Measurements from ENCODE around the gene ACSL5. TPM values are rescaled to one million over a fixed set of nuclear protein-coding genes. Genes with fewer than 3 reads are reported as not detected.
"Not testable (repeated sequence)": the region's sequence is repeated elsewhere in the genome, so short reads cannot be mapped to it uniquely, and the experiment has no call there.

ACSL5 gene
- total and polyA plus RNA-seq, 4 donors, result 3.7 to 7.1 (median 5.3) TPM

DNA sequence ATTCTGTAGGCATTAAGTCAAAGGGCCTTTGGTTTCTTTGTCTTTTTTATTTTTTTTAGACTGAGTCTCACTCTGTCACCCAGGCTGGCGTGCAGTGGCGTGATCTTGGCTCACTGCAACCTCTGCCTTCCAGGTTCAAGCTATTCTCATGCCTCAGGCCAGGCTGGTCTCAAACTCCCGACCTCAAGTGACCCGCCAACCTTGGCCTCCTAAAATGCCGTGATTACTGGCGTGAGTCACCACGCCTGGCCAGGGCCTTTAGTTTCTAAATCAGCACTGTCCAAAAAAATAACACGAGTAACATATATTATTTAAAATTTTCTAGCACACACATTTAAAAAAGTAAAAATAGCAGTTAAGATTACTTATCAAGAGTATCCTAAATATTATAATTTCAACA lies 11.1 kb upstream of the ACSL5 start:
- 92% methylated on average over 5 of the region's 8 CpGs for WGBS (ENCODE audit: insufficient coverage)
- no peaks in the 10 kb centered on the region for H3K9me3 ChIP-seq (ENCODE audit: control insufficient read depth, insufficient read depth, low read length)
- H3K36me3 ChIP-seq (ENCODE audit: control insufficient read depth, insufficient read depth, low read length), result no peaks in the 10 kb centered on the region
- no peak overlapping the region for H3K27ac ChIP-seq (ENCODE audit: low read depth, low read length)
- DNase-seq (ENCODE audit: low read depth in 4 of 6, low spot score in 6 of 6), result no peak
- no peak overlapping the region for H3K4me3 ChIP-seq (ENCODE audit: low read depth, low read length)
- no peaks in the 10 kb centered on the region for H3K27me3 ChIP-seq (ENCODE audit: control insufficient read depth, insufficient read depth, low read length)
- no peaks in the 10 kb centered on the region for H3K4me1 ChIP-seq (ENCODE audit: control insufficient read depth, insufficient read depth, low read length)

- Histone ChIP-seq H3K9me3 (ENCODE audit: control insufficient read depth, insufficient read depth, low read length) (no peaks in the 10 kb centered on the region), H3K27ac (ENCODE audit: low read depth, low read length) (no peak overlapping the region), H3K27me3 (ENCODE audit: control insufficient read depth, insufficient read depth, low read length) (no peaks in the 10 kb centered on the region), H3K36me3 (ENCODE audit: control insufficient read depth, insufficient read depth, low read length) (no peaks in the 10 kb centered on the region), H3K4me1 (ENCODE audit: control insufficient read depth, insufficient read depth, low read length) (no peaks in the 10 kb centered on the region), H3K4me3 (ENCODE audit: low read depth, low read length) (no peak overlapping the region)
- WGBS (ENCODE audit: insufficient coverage), result 89% methylated on average over 20 of the region's 22 CpGs
- DNase-seq (ENCODE audit: low read depth in 4 of 6, low spot score in 6 of 6), result no peak
Measured at GRCh38 chr10:112363696-112364688, 9.9 kb upstream of the ACSL5 start.

DNA sequence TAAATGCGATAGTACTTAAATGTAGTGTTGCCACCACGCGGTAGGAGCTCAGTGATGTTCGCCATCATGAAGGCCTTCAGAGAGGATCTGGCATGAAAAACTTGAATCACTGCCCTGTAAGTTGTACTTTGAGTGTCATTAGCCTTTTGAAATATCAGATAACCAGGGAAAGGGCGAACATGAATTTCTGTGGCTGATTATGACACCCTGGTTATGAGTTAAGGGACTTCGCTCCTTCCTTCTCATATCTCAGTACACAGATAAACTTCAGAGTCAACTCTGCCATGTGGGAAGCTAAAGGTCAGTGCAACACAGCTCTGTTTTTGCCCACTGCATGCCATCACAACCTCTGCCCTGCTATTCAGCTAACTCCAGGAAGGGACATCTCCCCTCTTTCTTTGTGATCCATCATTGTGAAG lies 8.9 kb upstream of the ACSL5 start:
- no peaks in the 10 kb centered on the region for H3K9me3 ChIP-seq (ENCODE audit: control insufficient read depth, insufficient read depth, low read length)
- no peaks in the 10 kb centered on the region for H3K4me1 ChIP-seq (ENCODE audit: control insufficient read depth, insufficient read depth, low read length)
- H3K4me3 ChIP-seq (ENCODE audit: low read depth, low read length), result no peak overlapping the region
- no peaks in the 10 kb centered on the region for H3K36me3 ChIP-seq (ENCODE audit: control insufficient read depth, insufficient read depth, low read length)
- H3K27ac ChIP-seq (ENCODE audit: low read depth, low read length), result no peak overlapping the region
- H3K27me3 ChIP-seq (ENCODE audit: control insufficient read depth, insufficient read depth, low read length), result no peaks in the 10 kb centered on the region
- no peak for DNase-seq (ENCODE audit: low read depth in 4 of 6, low spot score in 6 of 6)
- 95% methylated on average over 4 of the region's 6 CpGs for WGBS (ENCODE audit: insufficient coverage)

GRCh38 chr10:112365451-112365850 lies 8.5 kb upstream of the ACSL5 start:
- Histone ChIP-seq H3K27me3 (ENCODE audit: control insufficient read depth, insufficient read depth, low read length) (no peaks in the 10 kb centered on the region), H3K4me1 (ENCODE audit: control insufficient read depth, insufficient read depth, low read length) (no peaks in the 10 kb centered on the region), H3K4me3 (ENCODE audit: low read depth, low read length) (no peak overlapping the region), H3K9me3 (ENCODE audit: control insufficient read depth, insufficient read depth, low read length) (no peaks in the 10 kb centered on the region), H3K27ac (ENCODE audit: low read depth, low read length) (no peak overlapping the region), H3K36me3 (ENCODE audit: control insufficient read depth, insufficient read depth, low read length) (no peaks in the 10 kb centered on the region)
- DNase-seq (ENCODE audit: low read depth in 4 of 6, low spot score in 6 of 6), result no peak
- no CpG with 5 or more reads among the region's 6 CpGs for WGBS (ENCODE audit: insufficient coverage)

GRCh38 chr10:112366992-112367391 lies 6.9 kb upstream of the ACSL5 start:
- no peak overlapping the region for H3K4me3 ChIP-seq (ENCODE audit: low read depth, low read length)
- no peaks in the 10 kb centered on the region for H3K36me3 ChIP-seq (ENCODE audit: control insufficient read depth, insufficient read depth, low read length)
- no peaks in the 10 kb centered on the region for H3K27me3 ChIP-seq (ENCODE audit: control insufficient read depth, insufficient read depth, low read length)
- H3K9me3 ChIP-seq (ENCODE audit: control insufficient read depth, insufficient read depth, low read length), result no peaks in the 10 kb centered on the region
- WGBS (ENCODE audit: insufficient coverage), result 88% methylated on average over 2 of the region's 3 CpGs
- DNase-seq (ENCODE audit: low read depth in 4 of 6, low spot score in 6 of 6), result no peak
- no peak overlapping the region for H3K27ac ChIP-seq (ENCODE audit: low read depth, low read length)
- H3K4me1 ChIP-seq (ENCODE audit: control insufficient read depth, insufficient read depth, low read length), result no peaks in the 10 kb centered on the region

GRCh38 chr10:112367516-112367915 lies 6.4 kb upstream of the ACSL5 start:
- H3K27me3 ChIP-seq (ENCODE audit: control insufficient read depth, insufficient read depth, low read length), result no peaks in the 10 kb centered on the region
- no peak overlapping the region for H3K4me3 ChIP-seq (ENCODE audit: low read depth, low read length)
- no peaks in the 10 kb centered on the region for H3K9me3 ChIP-seq (ENCODE audit: control insufficient read depth, insufficient read depth, low read length)
- H3K27ac ChIP-seq (ENCODE audit: low read depth, low read length), result no peak overlapping the region
- no peak for DNase-seq (ENCODE audit: low read depth in 4 of 6, low spot score in 6 of 6)
- WGBS (ENCODE audit: insufficient coverage), result 100% methylated on average over 1 of the region's 4 CpGs
- H3K36me3 ChIP-seq (ENCODE audit: control insufficient read depth, insufficient read depth, low read length), result no peaks in the 10 kb centered on the region
- H3K4me1 ChIP-seq (ENCODE audit: control insufficient read depth, insufficient read depth, low read length), result no peaks in the 10 kb centered on the region

DNA sequence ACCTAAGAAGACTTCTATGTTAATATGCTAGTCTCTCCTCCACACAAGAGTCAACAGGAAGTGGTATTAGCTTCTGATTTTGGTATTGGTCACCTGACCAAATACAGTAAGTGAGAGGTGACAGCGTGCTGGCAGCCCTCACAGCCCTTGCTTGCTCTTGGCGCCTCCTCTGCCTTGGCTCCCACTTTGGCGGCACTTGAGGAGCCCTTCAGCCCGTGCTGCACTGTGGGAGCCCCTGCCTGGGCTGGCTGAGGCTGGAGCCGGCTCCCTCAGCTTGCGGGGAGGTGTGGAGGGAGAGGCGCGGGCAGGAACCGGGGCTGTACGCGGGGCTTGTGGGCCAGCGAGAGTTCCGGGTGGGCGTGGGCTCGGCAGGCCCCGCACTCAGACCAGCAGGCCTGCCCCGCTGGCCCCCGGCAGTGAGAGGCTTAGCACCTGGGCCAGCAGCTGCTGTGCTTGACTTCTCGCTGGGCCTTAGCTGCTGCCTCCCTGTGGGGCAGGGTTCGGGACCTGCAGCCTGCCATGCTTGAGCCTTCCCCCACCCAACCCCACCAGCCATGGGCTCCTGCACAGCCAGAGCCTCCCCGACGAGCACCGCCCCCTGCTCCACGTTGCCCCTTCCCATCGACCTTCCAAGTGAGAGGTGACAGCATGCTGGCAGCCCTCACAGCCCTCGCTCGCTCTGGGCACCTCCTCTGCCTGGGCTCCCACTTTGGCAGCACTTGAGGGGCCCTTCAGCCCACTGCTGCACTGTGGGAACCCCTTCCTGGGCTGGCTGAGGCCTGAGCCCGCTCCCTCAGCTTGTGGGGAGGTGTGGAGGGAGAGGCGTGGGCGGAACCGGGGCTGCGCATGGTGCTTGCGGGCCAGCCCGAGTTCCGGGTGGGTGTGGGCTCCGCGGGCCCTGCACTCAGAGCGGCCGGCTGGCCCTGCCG lies 4.2 kb upstream of the ACSL5 start:
- H3K4me3 ChIP-seq (ENCODE audit: low read depth, low read length), result no peak overlapping the region
- 94% methylated on average over 40 of the region's 40 CpGs for WGBS (ENCODE audit: insufficient coverage)
- no peaks in the 10 kb centered on the region for H3K9me3 ChIP-seq (ENCODE audit: control insufficient read depth, insufficient read depth, low read length)
- no peaks in the 10 kb centered on the region for H3K36me3 ChIP-seq (ENCODE audit: control insufficient read depth, insufficient read depth, low read length)
- no peak for DNase-seq (ENCODE audit: low read depth in 4 of 6, low spot score in 6 of 6)
- no peak overlapping the region for H3K27ac ChIP-seq (ENCODE audit: low read depth, low read length)
- H3K27me3 ChIP-seq (ENCODE audit: control insufficient read depth, insufficient read depth, low read length), result no peaks in the 10 kb centered on the region
- H3K4me1 ChIP-seq (ENCODE audit: control insufficient read depth, insufficient read depth, low read length), result no peaks in the 10 kb centered on the region

GRCh38 chr10:112370424-112370819 lies 3.5 kb upstream of the ACSL5 start:
- no peaks in the 10 kb centered on the region for H3K4me1 ChIP-seq (ENCODE audit: control insufficient read depth, insufficient read depth, low read length)
- no peak overlapping the region for H3K4me3 ChIP-seq (ENCODE audit: low read depth, low read length)
- H3K27me3 ChIP-seq (ENCODE audit: control insufficient read depth, insufficient read depth, low read length), result no peaks in the 10 kb centered on the region
- no peaks in the 10 kb centered on the region for H3K9me3 ChIP-seq (ENCODE audit: control insufficient read depth, insufficient read depth, low read length)
- WGBS (ENCODE audit: insufficient coverage), result over 99% methylated on average over 14 of the region's 15 CpGs
- no peak for DNase-seq (ENCODE audit: low read depth in 4 of 6, low spot score in 6 of 6)
- H3K27ac ChIP-seq (ENCODE audit: low read depth, low read length), result no peak overlapping the region
- no peaks in the 10 kb centered on the region for H3K36me3 ChIP-seq (ENCODE audit: control insufficient read depth, insufficient read depth, low read length)

DNA sequence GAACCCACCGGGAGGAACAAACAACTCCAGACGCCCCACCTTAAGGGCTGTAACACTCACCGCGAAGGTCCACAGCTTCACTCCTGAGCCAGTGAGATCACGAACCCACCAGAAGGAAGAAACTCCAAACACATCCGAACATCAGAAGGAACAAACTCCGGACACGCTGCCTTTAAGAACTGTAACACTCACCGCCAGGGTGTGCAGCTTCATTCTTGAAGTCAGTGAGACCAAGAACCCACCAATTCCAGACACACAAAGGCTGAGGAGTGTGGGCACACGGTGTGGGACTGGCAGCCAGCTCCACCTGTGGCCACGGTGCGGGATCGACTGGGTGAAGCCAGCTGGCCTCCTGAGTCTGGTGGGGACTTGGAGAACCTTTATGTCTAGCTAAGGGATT lies 2.6 kb upstream of the ACSL5 start:
- not testable (repeated sequence) for H3K27ac ChIP-seq (ENCODE audit: low read depth, low read length); H3K4me3 ChIP-seq (ENCODE audit: low read depth, low read length); H3K36me3 ChIP-seq (ENCODE audit: control insufficient read depth, insufficient read depth, low read length); H3K4me1 ChIP-seq (ENCODE audit: control insufficient read depth, insufficient read depth, low read length); H3K27me3 ChIP-seq (ENCODE audit: control insufficient read depth, insufficient read depth, low read length); DNase-seq (ENCODE audit: low read depth in 4 of 6, low spot score in 6 of 6); H3K9me3 ChIP-seq (ENCODE audit: control insufficient read depth, insufficient read depth, low read length)
- 95% methylated on average over 10 of the region's 13 CpGs for WGBS (ENCODE audit: insufficient coverage)

All from spinal cord (tissue), 10 donors.